Kidney (tissue), 14 donors: ENCODE measurements around the gene SCN10A. TPM values are rescaled to one million over a fixed set of nuclear protein-coding genes. Genes with fewer than 3 reads are reported as not detected.

Source experiments
- DNase-seq, 5 donors: peaks; one replicate each; pipeline ENCODE4 v3.0.0-alpha.2; 2013 to 2020
- FAIRE-seq: peaks from 2 replicates; lab custom pipeline; 2012; peaks lifted over from hg19 to GRCh38; lab: Jason Lieb, UNC
- H3K27ac ChIP-seq, 2 donors: one replicate each; pipeline ENCODE4 v1.7.0; 2013; ENCODE audit warnings: low read depth in 2 of 2, low read length in 2 of 2, inconsistent platforms in 1 of 2
- H3K27me3 ChIP-seq: one replicate; pipeline ENCODE4 v1.7.1; 2013; ENCODE audit warnings: low read length, inconsistent platforms; ENCODE audit not compliant: control insufficient read depth, insufficient read depth
- H3K36me3 ChIP-seq, 3 donors: one replicate each; pipeline versions ENCODE4 v1.7.0 to v1.7.1; 2013; ENCODE audit warnings: low read length in 3 of 3, control low read depth in 1 of 3, inconsistent platforms in 1 of 3; ENCODE audit not compliant: insufficient read depth in 3 of 3, control insufficient read depth in 2 of 3
- H3K4me1 ChIP-seq, 3 donors: one replicate each; pipeline versions ENCODE4 v1.7.0 to v1.7.1; 2013; ENCODE audit warnings: low read length in 3 of 3, inconsistent platforms in 1 of 3, low read depth in 1 of 3; ENCODE audit not compliant: control insufficient read depth in 2 of 3, insufficient read depth in 2 of 3
- H3K4me3 ChIP-seq, 3 donors: one replicate each; pipeline versions ENCODE4 v1.7.0 to v1.8.1; 2013; ENCODE audit warnings: low read length in 3 of 3, control low read depth in 1 of 3, inconsistent platforms in 1 of 3
- H3K9ac ChIP-seq, 3 donors: one replicate each; pipeline versions ENCODE4 v1.7.0 to v1.7.1; 2013; ENCODE audit warnings: low read length in 3 of 3, control low read depth in 1 of 3, inconsistent platforms in 1 of 3
- H3K9me3 ChIP-seq, 3 donors: one replicate each; pipeline versions ENCODE4 v1.7.0 to v1.7.1; 2013; ENCODE audit warnings: low read length in 3 of 3, control low read depth in 1 of 3, inconsistent platforms in 1 of 3; ENCODE audit not compliant: control insufficient read depth in 2 of 3, insufficient read depth in 1 of 3
- CTCF ChIP-seq: IDR thresholded peaks from 3 replicates; pipeline ENCODE4 v1.5.1; 2012; ENCODE audit warnings: mild to moderate bottlenecking, moderate library complexity, borderline replicate concordance; ENCODE audit not compliant: insufficient read depth; ENCODE audit errors: extremely low read depth
- intact Hi-C: fragments of 100-400 bp; cut with DNase I; formaldehyde crosslinking; loops from one replicate; pipeline ENCODE4 v1.11.1; 2022
- polyA plus RNA-seq: library from polyadenylated mRNA; stranded (reverse); fragments of 350-450 nt; fragmentation: Illumina TruSeq; extraction: RNeasy Lipid Tissue Mini Kit (QIAGEN cat#74804); gene quantifications from one replicate; pipeline ENCODE4 v1.2.3, GENCODE V29; 2014; ENCODE audit warnings: low read depth, low replicate concordance; ENCODE audit not compliant: insufficient read depth
- total RNA-seq: library from RNA; stranded (reverse); fragmentation: NEBNext Ultra II Directional; extraction: Animal tissue kit (Norgen Biotek cat#: 25700); gene quantifications from one replicate; pipeline ENCODE4 v1.2.1, GENCODE V29; 2021
- donor health status: control.
- donor health status: control.
- donor health status: control.
- donor health status: control.
- donor health status: control.
- donor health status: DM: yes; HTN: yes; CAD: no.
- donor health status: Normal renal cell carcinoma (clear cell type).

SCN10A gene
- total and polyA plus RNA-seq, 2 donors from 2014 or later = not detected

DNA sequence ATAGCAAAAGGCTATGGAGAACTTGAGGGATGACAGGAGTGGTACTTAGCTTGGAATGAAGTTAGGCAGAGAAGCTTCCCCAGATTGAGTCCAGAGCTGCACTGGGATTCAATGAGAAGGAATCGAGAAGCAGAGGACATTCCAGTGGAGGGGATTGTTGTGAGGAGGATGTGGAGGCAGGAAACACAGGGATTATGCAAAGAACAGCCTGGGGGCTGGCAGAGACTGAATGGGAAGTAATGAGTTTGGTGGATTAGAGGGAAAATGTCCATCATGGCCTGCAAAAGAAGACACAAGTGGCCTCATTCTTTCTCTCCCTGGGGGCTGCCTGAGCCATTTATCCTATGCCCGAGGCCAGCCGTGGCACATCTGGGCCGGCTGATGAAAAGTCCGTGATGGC, 20.5 kb upstream of the SCN10A start:
- TF ChIP-seq CTCF = no peak
- FAIRE-seq = no peak
- no peak overlapping the region for H3K4me3 ChIP-seq

DNA sequence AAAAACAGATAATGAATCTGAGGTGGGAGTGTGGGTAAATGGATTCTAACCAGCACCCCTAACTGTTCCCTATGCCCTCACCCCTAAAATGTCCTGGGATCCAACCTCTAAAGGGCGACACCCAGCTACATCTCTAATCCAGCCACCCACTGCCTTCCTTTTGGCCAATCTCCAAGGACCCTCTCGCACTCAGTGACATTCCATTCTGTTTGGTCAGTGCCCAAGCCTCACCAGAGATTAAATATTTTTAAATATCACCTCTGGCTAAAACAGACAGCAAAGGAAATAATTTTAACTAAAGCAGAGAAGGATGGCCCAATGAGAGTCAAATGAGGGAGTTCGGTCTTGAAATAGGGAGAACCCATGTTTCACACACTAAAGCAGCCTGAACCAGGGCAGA, 19.9 kb upstream of the SCN10A start:
- FAIRE-seq = no peak
- Histone ChIP-seq H3K9me3 (no peaks in the 10 kb centered on the region), H3K9ac (no peak overlapping the region), H3K36me3 (no peaks in the 10 kb centered on the region), H3K27ac (no peak overlapping the region), H3K4me1 (no peaks in the 10 kb centered on the region), H3K27me3 (no peaks in the 10 kb centered on the region), H3K4me3 (no peak overlapping the region)
- intact Hi-C loops = no loop called here
- no peak for DNase-seq
- no peak for TF ChIP-seq CTCF

More for the DNA sequence above, 20.5 kb upstream of the SCN10A start:
- Histone ChIP-seq H3K36me3 (no peaks in the 10 kb centered on the region), H3K27ac (no peak overlapping the region), H3K9me3 (no peaks in the 10 kb centered on the region), H3K9ac (no peak overlapping the region), H3K27me3 (no peaks in the 10 kb centered on the region), H3K4me1 (no peaks in the 10 kb centered on the region)
- no peak for DNase-seq
- intact Hi-C loops = no loop called here

GRCh38 chr3:38834717-38835116, 18.7 kb upstream of the SCN10A start:
- no peak overlapping the region for H3K9ac ChIP-seq
- H3K4me1 ChIP-seq = no peaks in the 10 kb centered on the region
- DNase-seq (no peak), FAIRE-seq (no peak)
- H3K36me3 ChIP-seq = no peaks in the 10 kb centered on the region
- H3K9me3 ChIP-seq = no peaks in the 10 kb centered on the region
- TF ChIP-seq CTCF = no peak
- no peak overlapping the region for H3K4me3 ChIP-seq
- intact Hi-C loops = no loop called here
- no peaks in the 10 kb centered on the region for H3K27me3 ChIP-seq
- H3K27ac ChIP-seq = no peak overlapping the region

- no peaks in the 10 kb centered on the region for H3K9me3 ChIP-seq
- no peaks in the 10 kb centered on the region for H3K36me3 ChIP-seq
- no peak overlapping the region for H3K9ac ChIP-seq
- H3K27ac ChIP-seq = no peak overlapping the region
- DNase-seq = peak; percentile 34 to 78 (median 39)
- intact Hi-C loops = no loop called here
- H3K27me3 ChIP-seq = no peaks in the 10 kb centered on the region
- H3K4me3 ChIP-seq = no peak overlapping the region
- no peaks in the 10 kb centered on the region for H3K4me1 ChIP-seq
- no peak for TF ChIP-seq CTCF
- no peak for FAIRE-seq
Observed at GRCh38 chr3:38834110-38834509, 18.1 kb upstream of the SCN10A start.
